AG04449 (cell line): ENCODE measurements around the gene MNX1.

Experiments used
- CTCF ChIA-PET: fragments of 350-600 bp; formaldehyde crosslinking; extraction: SDS; loops from one replicate; lab custom pipeline; 2021; ENCODE audit warnings: antibody characterized with exemption; lab: Yijun Ruan, JAX
- POLR2A ChIA-PET: fragments of 400-600, 350-600 bp; formaldehyde crosslinking; extraction: SDS; loops from one replicate; lab custom pipeline; 2020; ENCODE audit warnings: antibody characterized with exemption, inconsistent platforms; lab: Yijun Ruan, JAX
- DNase-seq: peaks from one replicate; pipeline ENCODE4 v3.0.0-alpha.2; 2010; ENCODE audit warnings: low read depth, low spot score
- H3K4me3 ChIP-seq: 2 replicates; pipeline ENCODE4 v1.5.1; 2011; ENCODE audit warnings: low read depth, mild to moderate bottlenecking, control low read depth, low read length
- CTCF ChIP-seq: IDR thresholded peaks from one replicate; pipeline ENCODE4 v1.5.1; 2011; ENCODE audit warnings: mild to moderate bottlenecking, moderate library complexity, low read length, control low read depth, inconsistent platforms; ENCODE audit not compliant: insufficient read depth; ENCODE audit errors: missing control alignments

Gene MNX1

GRCh38 chr7:156985101-156985992, 25.1 kb downstream of the MNX1 start:
- no peak for DNase-seq
- no peak for TF ChIP-seq CTCF
- ChIA-PET POLR2A (interaction anchor here (0.6 kb wide), 1 partner anchor 151 kb away, joined by 3 read pairs; no protein-coding TSS in a partner anchor), CTCF (interaction anchor here (1.3 to 2.4 kb wide), 2 partner anchors 13 to 15 kb away, joined by 4 to 8 read pairs; no protein-coding TSS in a partner anchor)
- H3K4me3 ChIP-seq, result no peak overlapping the region

GRCh38 chr7:156984174-156984891, 26.1 kb downstream of the MNX1 start:
- peak; percentile 17 for DNase-seq
- CTCF ChIA-PET, result interaction anchor here (1.0 to 2.4 kb wide), 4 partner anchors 8 to 35 kb away, joined by 3 to 8 read pairs (median 4); partner anchors contain the start of gene NOM1
- POLR2A ChIA-PET, result no interaction called here
- H3K4me3 ChIP-seq, result peak overlapping the region; percentile 40
- no peak for TF ChIP-seq CTCF

DNA sequence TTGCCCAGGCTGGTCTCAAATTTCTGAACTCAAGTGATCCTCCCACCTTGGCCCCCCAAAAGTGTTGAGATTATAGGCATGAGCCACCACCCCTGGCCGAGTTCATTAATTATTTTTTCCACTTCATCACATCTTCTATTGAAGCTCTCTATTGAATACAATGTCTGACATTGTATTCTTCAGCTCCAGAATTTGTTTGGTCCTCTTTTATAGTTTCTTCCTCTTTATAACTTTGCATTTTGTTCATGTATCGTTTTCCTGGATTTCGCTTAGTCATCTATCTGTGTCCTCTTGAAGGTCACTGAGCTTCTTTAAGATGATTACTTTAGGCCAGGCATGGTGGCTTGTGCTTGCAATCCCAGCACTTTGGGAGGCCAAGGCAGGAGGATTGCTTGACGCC, 30.8 kb downstream of the MNX1 start:
- TF ChIP-seq CTCF, result no peak
- no peak overlapping the region for H3K4me3 ChIP-seq
- no peak for DNase-seq
- ChIA-PET POLR2A (no interaction called here), CTCF (interaction anchor here (1.0 to 4.3 kb wide), 4 partner anchors 8 to 294 kb away, joined by 3 to 27 read pairs (median 6); no protein-coding TSS in a partner anchor)

DNA sequence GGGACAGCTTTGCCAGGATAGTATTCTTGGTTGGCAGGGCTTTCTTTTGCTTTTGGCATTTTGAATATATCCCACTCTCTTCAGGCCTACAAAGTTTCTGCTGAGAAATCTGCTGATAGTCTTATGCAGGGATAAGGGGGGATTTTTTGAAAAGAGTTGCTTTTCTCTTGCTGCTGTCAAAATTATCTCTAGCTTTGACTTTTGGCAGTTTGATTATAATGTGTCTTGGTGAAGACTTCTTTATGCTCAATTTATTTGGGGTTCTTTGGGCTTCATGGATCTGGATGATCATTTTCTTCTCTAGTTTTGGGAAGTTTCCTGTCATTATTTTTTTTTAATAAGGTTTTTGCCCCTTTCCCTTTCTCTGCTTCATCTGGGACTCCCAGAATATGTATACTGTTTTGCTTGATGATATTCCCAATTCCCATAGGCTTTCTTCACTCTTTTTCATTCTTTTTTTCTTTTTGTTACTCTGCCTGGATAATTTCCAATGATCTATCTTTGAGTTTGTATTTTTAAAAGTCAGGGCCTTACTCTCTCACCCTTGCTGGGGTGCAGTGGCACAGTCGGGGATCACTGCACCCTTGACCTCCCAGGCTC, 31.4 kb downstream of the MNX1 start:
- no peak for TF ChIP-seq CTCF
- ChIA-PET POLR2A (no interaction called here), CTCF (interaction anchor here (1.0 to 4.3 kb wide), 3 partner anchors 9 to 295 kb away, joined by 3 to 27 read pairs (median 3); no protein-coding TSS in a partner anchor)
- DNase-seq, result no peak
- no peak overlapping the region for H3K4me3 ChIP-seq

DNA sequence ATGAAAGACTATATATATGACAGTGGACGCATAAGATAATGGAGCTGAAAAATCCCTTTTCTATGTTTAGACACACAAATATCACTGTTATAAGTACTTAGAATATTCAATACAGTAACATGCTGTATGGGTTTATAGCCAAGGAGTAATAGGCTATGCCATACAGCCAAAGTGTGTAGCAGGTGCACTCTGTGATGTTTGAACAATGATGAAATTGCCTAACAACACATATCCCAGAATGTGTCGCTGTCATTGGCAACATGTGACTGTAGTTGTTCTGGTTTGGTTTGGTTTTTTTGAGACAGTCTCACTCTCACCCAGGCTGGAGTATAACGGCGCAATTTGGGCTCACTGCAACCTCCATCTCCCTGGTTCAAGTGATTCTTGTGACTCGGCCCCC, 34.8 kb downstream of the MNX1 start:
- no peak for DNase-seq
- POLR2A ChIA-PET, result no interaction called here
- CTCF ChIA-PET, result interaction anchor here (1.1 to 1.2 kb wide), 2 partner anchors 8 to 298 kb away, joined by 3 read pairs; no protein-coding TSS in a partner anchor
- no peak for TF ChIP-seq CTCF
- H3K4me3 ChIP-seq, result no peak overlapping the region
